SH-SY5Y (cell line): ENCODE measurements around the gene PRR35.

Source experiments
- GATA2 ChIP-seq: IDR thresholded peaks from 2 replicates; pipeline ENCODE4 v1.6.1; 2011; ENCODE audit warnings: mild to moderate bottlenecking, low read depth, low read length
- GATA3 ChIP-seq: IDR thresholded peaks from 2 replicates; pipeline ENCODE4 v1.6.1; 2011; ENCODE audit warnings: low read depth, mild to moderate bottlenecking, low read length, moderate library complexity

The PRR35 gene

DNA sequence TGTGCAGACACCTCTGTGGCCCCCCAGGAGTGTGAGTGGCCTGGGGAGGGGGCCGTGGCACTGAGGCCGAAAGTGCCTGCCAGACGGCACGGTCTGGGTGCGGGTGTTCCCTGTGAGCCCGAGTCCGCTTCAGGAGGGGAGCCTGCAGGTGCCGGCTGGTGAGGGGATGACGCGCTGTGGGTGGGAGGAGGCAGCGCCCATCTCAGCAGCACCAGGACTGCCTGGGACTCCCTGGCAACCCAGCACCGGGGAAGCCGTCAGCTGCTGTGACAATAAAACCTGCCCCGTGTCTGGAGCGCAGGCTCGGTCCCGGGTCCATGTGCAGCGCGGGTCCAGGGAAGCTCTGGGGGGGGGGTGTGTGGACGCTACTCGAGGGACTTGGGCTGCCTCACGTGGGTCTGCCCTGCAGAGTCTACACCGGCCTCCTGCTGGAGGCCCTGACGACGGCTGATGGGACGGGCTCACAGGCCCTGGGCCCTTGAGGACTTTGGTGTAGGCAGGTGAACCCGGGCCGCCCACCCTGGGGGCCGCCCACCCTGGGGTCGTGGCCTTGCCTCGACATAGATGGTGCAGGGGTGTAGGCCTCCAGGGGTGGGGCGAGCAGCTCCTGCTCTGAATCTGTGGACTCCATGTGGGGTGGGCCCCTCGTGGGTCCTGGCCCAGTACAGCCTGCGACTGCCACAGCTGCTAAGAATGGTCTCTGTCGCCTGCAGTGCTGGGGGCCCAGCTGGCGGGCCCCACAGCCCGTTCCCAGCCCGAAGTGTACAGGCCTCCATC lies 23.8 kb downstream of the PRR35 start:
- TF ChIP-seq GATA3 (no peak), GATA2 (no peak)

DNA sequence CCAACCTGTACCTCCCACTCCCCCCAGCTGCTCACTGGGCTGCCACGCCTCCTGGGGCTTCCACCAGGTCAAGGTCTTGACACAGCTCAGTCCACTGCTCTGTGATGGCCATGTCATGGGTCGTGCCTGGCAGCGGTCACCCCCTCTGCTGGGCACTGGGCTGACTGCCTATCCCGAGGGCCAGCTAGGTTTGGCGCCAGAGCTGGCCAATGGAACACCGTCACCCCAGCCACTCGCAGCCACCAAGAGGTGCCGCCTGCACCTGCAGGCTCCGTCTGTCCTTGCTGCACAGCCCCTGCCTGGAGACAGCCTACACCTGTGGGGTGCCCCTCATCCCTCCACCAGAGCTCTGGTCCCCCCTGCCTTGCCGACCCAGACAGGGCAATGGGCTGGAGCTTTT lies 25.2 kb downstream of the PRR35 start:
- TF ChIP-seq GATA2 (no peak), GATA3 (no peak)

DNA sequence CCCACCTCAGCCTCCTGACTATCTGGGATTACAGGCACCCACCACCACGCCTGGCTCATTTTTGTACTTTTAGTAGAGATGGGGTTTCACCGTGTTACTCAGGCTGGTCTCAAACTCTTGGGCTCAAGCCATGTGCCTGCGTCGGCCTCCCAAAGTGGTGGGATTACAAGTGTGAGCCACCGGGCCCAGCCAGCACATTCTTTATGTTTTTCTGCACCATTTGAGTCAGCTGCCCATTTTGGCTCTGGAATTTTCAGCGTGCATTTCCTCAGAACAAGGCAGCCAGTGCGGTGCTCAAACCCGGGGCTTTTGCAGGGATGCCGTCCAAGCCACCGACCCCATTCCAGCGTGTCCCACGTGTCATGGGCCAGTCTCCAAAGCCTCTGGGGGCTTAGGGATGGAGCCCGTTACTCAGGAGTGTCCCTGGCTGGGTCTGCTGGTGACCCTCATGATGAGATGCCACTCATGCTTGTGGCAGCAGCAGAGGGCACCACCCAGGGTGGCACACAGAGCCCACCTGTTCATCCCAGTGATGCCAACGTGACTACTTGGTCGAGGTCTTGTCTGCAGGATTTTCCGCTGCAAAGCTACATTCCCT lies 26.0 kb downstream of the PRR35 start:
- no peak for TF ChIP-seq GATA2
- no peak for TF ChIP-seq GATA3

DNA sequence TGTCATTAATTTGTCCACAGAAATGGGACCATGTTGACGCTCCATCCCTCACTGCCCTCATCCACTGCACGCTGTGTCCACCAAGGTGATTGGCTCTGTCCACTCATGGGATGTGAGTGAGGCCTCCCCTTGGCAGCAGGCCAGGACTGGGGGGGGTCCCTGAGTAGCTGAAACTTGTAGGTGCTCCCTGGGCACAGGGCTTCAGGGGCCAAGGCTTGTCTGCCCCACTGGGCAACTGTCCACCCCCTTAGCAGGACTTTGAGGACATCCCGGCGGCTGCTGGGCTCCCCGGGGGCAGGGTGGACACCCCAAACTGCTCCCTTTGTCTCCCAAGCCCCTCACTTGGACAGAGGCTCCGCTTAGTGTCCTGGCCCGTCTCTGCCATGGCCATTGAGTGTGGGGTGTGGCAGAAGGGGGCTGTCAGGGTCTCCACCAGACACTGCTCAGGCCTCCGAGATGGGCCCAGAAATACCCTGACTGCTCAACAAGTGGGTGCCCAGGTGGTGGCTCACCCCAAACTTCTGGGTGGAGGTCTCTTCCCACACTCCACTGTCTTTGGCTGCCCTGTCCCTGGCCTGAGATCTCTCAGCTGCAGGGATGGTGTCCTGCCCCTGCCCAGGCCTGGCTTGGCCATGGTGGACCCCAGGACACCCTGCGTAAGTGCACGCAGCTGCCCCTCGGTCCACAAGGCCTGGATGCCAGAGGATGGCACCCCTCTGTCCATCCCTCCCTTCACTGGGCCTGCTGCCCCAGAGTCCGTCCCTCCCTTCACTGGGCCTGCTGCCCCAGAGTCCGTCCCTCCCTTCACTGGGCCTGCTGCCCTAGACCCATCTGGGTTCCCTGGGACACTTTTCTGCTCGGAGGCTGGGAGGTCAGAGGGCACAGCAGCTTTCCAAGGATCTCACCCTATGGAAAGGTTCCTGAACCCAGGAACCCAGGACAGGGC lies 26.7 kb downstream of the PRR35 start:
- TF ChIP-seq GATA2 (no peak), GATA3 (no peak)

DNA sequence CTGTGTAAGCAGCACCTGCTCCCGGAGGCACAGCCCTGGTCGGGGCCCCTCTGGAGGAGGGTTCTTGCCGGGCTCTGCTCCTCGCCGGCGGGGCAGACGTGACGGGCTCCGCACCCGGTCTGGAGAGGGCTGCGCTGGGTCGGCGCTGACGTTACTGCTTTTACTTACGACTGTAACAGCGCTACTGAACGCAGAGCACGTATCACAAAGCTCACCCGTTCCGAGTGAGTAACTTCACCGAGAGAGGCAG lies 28.4 kb downstream of the PRR35 start:
- TF ChIP-seq GATA3 (no peak), GATA2 (no peak)

DNA sequence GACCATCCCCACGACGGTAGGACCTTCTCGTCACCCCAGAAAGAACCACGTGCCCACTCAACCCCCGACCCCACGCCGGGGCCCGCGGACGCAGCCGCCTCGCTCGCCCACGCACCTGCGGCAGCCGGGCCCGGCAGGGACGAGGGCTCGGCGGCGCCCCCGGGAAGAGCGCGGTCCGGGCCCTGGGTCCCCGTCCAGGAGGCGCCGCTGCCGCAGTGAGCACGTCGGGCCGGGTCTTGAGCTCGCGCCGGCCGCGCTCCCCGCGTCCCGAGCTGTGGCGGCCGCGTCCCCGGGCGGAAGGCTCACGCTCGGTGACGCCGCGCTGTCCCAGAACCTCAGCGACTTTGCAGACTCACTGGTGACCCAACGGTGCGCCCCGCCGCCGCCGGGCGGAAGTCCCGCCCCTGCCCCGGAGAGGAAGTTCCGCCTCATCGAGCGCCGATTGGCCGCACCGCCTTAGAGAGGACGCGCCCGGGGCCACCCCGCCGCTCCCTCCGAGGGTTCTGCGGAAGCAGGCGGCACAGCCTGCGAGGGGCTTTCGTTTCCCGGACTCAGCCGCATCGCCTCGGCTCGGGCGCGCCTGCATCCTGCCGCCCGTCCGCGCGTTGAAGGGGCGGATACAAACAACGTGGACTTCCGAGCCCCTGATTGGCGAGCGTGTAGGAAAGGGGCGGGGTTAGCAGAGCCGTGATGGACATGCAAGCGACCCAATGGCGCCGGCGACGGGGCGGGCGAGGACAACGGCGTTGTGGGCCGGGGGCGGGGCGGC lies 28.9 kb downstream of the PRR35 start:
- TF ChIP-seq GATA3 (no peak), GATA2 (no peak)

DNA sequence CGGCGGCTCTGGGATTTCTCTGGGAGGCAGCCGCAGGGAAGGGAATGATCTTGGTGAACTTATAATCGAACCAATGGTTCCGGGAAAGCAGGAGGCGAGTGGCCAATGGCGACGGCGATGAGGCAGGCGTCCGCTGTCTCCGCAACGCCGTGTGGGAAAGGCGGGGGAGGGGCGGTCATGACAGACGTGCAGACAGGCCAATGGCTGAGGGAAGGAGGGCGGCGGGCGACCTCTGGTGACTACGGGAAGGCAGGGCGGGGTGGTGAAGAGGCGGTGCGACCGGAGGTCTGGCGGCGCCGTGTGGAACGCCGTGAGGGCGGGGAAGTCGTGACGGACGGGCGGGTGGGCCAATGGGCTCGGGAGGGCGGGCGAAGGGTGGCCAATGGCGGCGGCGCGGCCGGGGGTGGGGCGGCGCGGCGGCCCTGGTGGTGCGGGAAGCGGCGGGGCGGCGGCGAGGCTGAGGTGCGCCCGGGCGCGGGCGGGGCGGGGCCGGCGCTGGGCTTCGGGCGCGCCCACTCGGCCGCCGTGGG lies 29.5 kb downstream of the PRR35 start, which contains the start of gene RAB40C:
Gene RAB40C, plus strand, starts transcription at position 409 of the 530 bp plus-strand sequence. CDS start 226 bp downstream, outside the sequence.
- no peak for TF ChIP-seq GATA2
- TF ChIP-seq GATA3 = no peak

DNA sequence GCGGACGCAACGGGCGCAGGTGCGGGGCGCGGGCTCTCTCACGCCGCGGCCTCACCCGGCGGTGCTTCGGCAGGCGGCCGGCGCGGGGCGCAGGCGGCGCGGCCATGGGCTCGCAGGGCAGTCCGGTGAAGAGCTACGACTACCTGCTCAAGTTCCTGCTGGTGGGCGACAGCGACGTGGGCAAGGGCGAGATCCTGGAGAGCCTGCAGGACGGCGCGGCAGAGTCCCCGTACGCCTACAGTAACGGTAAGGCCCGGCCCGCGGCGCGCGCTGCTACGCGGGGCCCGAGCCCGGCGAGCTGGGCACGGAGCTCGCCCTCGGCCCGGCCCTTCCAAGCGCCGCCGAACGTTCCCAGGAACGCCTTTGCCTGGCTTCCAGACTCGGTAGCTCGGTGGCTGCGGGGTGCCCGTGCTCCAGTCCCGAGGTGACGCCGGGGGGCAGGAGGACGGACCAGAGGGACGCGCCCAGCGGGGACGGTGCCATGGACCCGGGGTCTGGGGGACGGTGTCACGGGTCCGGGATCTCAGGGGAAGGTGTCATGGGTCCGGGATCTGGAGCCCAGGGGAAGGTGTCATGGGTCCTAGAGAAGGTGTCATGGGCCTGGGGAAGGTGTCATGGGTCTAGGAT lies 30.1 kb downstream of the PRR35 start:
- TF ChIP-seq GATA2 = no peak
- TF ChIP-seq GATA3 = no peak

DNA sequence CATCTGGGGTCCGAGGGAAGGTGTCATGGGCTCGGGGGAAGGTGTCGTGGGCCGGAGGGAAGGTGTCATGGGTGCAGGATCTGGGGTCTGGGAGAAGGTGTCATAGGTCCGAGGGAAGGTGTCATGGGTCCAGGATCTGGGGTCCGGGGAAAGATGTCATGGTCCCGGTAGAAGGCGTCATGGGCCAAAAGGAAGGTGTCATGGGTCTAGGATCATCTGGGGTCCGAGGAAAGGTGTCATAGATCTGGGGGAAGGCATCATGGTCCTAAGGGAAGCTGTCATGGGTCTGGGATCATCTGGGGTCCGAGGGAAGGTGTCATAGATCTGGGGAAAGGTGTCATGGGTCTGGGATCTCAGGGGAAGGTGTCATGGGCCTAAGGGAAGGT lies 30.6 kb downstream of the PRR35 start:
- TF ChIP-seq GATA3 (no peak), GATA2 (no peak)

DNA sequence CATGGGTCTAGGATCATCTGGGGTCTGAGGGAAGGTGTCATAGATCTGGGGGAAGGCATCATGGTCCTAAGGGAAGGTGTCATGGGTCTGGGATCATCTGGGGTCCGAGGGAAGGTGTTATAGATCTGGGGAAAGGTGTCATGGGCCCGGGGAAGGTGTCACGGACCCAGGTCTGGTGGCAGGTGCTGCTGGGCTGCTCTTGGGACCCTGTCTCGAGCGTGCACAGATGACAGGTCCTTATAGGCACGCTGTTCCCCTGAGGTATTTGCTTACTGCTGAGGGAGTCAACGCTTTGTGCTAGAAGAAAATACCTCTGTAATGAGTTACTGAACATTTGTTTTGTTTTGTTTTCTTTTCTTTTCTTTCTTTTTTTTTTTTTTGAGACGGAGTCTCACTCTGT lies 31.0 kb downstream of the PRR35 start:
- no peak for TF ChIP-seq GATA2
- TF ChIP-seq GATA3 = no peak

DNA sequence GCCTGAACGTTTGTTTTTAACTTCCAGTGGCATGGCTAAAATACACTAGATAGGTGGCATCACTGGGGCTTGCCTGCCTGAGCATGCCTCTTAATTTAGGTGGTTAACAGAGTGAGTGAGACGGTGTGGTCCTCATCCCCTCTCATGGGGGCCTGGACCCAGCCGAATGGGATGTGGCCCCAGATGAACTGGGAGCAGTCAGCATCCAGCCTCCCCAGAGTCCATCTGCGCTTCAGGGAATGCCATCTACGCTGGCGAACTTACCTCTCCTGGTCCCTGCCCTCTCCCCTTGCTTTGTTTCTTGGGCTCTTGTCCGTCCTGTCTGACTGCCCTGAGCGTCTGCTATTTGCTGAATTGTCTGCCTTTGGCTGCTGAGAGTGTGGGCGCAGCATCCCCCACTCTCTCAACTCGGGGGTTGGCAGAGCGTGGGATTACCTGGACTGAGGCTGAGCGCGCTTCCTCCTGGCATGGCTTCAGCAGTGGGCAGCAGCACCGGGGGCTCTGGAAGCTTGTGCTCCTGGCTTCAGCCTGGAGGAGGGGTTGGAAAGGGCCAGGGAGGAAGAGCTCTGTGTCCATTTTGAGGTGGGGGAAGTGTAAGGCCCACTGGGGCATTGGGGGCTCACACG lies 31.8 kb downstream of the PRR35 start:
- no peak for TF ChIP-seq GATA2
- no peak for TF ChIP-seq GATA3

DNA sequence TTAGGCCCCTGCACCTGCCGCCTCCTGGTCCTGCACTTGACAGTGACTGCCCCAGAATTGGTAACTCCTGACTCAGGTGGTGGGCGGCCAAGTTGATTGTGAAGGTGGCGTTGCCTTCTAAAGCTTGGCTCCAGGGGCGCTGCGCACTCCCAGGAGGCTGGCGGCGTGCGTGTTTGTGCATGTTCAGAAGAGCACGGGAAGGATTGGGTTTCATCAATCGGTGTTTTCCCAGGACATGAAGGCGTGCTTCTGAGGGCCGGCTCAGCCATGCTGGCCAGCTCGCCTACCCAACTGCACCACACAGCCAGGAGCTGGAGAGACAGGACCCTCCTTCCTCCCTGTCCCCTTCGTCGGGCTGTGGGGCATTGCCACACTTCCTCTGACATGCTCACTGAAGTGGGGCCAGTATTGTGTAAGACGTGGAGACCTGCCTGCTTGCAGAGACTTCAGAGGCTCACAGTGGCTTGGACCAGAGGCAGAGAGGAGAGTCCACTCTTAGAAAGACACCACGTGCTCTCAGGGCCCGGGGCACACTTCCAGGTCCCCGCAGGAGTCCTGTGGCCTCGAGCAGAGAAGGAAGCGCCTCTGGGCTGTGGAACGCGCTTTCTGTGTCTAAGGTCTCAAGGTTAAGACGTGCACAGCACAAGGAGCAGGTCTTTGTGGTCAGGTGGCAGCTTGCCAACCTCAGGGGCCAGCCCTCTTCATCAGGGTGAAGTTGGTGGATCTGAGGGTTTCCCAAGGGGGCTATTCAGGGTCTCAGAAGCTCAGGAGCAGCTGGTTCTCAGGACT lies 32.5 kb downstream of the PRR35 start:
- no peak for TF ChIP-seq GATA3
- no peak for TF ChIP-seq GATA2
